Measurements from ENCODE around the gene USH1C.
A peak's percentile ranks its signal among the peaks of the same experiment; 100 is the strongest.

Gene USH1C

DNA sequence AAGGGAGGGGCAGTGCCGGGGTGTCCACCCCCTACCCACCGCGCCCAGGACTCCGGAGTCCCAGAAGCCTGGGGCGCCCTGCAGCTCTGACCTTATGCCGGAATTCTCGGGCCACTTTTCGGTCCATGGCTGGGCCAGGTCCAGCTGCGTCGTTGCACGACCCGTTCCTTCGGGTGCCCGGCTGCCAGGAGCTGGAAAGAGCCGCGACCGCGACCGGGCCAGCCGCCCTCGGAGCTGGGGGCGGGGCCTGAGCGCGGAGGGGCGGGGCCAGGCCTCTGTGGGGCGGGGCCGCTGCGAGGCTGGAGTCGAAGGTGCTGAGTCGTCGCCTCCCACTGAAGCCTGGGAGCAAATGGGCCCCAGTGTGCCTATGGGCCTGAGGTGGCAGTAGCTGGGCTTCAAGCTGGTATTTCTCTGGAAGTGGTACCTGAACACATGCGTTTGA lies at the start of gene USH1C:
TSS of gene USH1C (minus strand) at position 236 of the 442 bp plus-strand sequence. CDS start at position 127, 109 bp downstream.
- DNase-seq (ENCODE audit: low read depth) = peak; percentile 8

- DNase-seq (ENCODE audit: low read depth) = no peak
Observed at GRCh38 chr11:17593466-17594245, 49.4 kb upstream of the USH1C start.

DNA sequence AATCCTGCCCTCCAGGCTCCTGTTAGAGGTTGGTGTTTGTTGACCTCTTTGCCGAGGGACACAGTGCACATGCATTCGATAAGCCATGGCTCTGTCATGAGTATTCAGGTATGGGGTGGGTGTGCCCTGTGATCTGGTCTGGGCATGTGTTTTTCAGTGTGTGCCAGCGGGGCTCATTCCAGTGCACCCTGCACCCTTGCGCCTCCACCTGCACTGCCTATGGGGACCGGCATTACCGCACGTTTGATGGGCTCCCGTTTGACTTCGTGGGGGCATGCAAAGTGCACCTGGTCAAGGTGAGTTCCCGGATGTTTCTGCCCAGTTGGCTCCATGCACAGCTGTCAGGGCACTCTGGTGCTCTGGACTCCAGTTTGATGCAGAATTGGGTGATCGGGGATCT lies 47.1 kb upstream of the USH1C start:
- no peak for DNase-seq (ENCODE audit: low read depth)

DNA sequence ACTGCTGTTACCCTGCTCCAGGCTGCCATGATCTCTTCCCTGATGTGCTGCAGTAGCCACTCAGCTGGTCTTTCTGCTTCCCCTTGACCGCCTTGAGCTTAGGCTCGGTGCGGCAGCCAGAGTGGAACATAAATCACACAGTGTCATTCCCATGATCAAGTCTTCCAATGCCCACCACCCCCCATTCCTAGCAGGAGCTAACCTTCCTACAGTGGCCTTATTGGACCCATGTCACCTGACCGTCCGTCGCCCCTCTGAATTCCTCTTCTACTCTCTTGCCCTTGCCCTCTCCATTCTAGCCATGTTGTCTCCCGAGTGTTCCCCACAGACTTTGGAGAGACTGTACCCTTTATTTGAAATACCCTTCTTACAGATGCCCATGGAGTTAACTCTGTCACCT lies 46.2 kb upstream of the USH1C start:
- DNase-seq (ENCODE audit: low read depth) = no peak

DNA sequence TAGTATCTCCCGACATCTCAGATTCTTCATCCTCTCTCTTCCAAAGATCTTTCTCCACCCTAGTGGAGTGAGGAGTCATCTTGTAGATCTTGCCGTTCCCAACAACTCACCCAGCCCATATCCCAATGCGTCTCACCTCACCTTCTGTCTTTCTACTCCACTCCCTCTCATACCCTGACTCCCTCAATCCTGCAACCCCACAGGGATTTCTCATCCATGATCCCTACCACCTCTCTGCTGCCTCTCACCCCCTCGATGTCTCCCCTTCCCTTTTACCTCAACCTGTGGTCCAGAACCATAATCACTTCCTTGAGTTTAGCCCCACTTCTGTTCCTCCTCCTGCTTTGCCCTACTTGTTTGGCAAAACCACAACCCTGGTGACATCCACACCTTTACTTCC lies 44.5 kb upstream of the USH1C start:
- no peak for DNase-seq (ENCODE audit: low read depth)

- no peak for DNase-seq (ENCODE audit: low read depth)
Observed at GRCh38 chr11:17588166-17588565, 44.0 kb upstream of the USH1C start.

DNA sequence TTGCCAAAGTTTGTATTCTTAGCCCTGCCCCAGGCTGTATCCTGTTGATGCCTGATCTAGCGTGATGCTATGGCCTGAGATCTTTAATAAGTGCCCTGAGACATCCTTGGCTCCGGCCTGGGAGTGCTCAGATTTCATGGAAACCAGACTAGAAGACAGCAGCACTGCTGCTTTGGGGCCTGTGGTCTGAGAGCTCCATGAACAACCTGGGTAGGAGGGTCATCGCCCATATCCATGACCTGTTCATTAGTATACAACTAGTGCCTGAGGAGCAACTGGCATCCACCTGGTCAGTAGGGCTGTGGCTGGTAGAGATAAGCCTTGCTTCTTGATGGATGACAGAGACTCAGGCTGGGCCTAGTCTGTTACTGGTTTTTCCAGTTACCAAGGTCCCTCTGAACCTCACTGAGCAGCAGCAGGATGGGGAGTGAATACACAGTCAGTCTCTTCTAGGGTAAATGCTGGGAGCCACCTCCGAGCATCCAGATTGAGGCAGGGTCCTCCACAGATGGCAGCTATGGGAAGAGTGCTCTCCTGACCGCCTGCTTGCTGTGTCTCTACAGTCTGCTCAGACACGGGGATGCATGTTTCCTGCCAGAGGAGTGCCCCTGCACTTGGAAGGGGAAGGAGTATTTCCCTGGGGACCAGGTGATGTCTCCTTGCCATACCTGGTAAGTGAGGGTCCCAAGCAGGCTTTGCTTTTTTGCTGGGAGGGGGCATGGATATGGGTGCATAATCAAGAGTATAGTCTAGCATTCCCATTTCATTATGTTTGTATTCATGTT lies 41.9 kb upstream of the USH1C start:
- DNase-seq (ENCODE audit: low read depth) = no peak

- DNase-seq (ENCODE audit: low read depth) = no peak
Observed at GRCh38 chr11:17581732-17582053, 37.5 kb upstream of the USH1C start.

DNA sequence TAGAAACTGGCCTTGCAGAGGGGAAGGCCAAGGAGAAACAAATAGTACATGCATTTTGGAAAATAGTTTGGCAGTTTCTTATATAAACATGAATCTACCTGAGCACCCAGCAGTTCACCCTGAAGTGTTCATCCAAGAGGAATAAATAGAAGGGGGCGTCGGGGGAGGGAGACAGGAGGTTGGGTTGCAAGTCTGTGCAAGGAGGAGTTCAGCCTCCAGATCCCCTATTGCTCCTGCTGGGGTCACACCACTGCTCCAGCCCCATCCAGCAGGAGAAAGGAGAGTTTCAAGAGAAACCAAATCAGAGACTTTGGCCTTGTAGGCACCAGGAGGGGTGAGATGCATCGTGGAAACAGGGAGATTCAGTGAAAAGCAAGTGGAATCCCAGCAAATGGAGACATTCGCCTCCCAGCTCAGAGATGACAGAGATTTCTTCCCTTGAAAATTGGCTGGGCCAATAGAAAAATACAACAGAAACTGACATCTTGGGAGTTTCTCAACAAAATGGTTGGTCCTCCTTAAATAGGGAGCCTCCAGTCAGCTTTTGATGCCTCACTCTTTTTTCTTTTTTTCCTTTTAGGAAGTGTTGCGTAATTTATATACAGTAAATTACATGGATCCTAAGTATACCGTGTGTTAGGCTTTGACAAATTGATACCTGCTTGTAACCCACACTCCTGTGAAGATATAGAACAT lies 37.0 kb upstream of the USH1C start:
- DNase-seq (ENCODE audit: low read depth) = no peak

- DNase-seq (ENCODE audit: low read depth) = no peak
Observed at GRCh38 chr11:17580271-17580670, 36.1 kb upstream of the USH1C start.

DNA sequence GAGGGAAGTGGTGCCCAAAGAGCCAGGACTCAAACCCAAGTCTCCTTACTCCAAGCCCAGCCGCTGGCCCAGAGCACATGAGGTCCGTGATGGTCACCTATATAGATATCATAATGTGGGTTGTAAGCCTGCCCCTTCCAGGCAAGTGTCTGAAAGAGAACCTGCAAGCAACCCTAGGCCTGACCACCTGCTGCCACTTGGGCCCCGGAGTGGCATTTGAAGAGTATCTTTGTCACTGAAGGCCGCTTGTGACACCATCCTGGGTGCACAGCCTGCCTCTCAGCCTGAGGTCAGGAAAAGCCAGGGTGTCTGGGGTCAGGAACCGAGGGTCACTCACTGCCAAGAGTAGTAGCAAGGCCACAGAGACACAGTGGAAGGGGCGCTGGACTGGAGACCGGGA lies 35.2 kb upstream of the USH1C start:
- DNase-seq (ENCODE audit: low read depth) = no peak

DNA sequence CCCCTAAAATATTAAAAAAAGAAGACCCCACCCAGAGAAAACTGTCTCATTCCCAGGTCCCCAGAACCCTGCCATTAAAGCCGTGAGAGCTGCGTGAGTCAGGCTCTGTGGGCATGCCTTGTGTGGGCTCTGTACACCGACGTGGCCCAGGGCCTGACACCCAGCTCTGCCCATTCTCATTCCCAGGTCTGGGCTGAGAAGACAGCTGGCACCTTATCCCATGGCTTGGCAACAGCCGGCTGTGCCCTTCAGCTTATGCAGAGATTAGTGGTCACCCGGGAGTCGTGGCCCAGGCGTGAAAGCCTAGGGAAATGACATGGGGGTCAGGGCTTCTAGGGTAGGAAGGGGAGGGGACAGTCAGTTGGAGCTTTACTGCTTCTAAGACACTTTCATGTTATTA lies 34.7 kb upstream of the USH1C start:
- no peak for DNase-seq (ENCODE audit: low read depth)

- DNase-seq (ENCODE audit: low read depth) = no peak
Observed at GRCh38 chr11:17578296-17578695, 34.1 kb upstream of the USH1C start.

DNA sequence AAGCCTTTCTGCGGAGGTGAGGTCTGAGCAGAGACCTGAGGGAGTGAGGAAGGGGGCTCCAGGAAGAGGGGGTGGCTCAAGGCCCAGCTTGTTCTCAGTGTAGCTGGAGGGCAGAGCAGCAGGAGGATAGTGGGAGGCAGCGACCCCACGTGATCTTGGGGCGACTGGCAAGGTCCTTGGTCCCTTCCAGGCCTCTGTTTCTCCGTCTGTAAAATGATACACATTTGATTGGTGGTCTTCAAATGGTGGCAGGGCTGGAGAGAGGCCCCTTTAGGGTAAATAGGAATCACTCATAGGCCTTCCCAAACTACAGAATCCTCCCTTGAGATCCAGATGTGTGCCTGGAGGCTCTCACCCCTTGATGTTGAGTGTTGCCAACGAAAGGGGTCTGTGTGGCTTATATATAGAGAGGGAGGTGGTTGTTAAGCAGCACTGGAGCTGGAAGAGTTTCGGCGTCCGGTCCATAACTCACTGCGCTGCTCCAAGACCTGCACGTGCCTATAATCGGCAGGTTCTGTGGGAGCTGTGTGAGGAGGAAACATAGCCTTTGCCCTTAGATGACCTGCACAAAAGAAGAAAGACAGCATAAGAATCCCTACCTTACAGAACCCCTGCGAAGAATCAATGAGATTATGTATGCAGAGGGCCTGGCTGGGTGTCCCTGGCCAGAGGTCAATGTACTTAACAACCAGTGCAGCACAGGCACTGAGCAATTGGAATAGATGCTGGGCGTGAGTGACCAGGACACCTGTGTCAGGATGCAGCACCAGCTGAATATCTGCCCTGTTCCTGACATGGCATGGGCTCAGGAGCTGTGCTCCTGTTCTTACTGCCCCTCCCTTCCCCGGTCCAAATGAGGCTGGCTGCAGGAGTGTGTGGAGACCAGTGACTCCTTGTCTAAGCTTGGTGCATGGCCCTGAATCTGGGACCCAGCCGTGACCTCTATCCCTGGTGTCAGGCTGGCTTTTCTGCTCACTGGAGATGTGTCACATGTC lies 31.5 kb upstream of the USH1C start:
- no peak for DNase-seq (ENCODE audit: low read depth)

DNA sequence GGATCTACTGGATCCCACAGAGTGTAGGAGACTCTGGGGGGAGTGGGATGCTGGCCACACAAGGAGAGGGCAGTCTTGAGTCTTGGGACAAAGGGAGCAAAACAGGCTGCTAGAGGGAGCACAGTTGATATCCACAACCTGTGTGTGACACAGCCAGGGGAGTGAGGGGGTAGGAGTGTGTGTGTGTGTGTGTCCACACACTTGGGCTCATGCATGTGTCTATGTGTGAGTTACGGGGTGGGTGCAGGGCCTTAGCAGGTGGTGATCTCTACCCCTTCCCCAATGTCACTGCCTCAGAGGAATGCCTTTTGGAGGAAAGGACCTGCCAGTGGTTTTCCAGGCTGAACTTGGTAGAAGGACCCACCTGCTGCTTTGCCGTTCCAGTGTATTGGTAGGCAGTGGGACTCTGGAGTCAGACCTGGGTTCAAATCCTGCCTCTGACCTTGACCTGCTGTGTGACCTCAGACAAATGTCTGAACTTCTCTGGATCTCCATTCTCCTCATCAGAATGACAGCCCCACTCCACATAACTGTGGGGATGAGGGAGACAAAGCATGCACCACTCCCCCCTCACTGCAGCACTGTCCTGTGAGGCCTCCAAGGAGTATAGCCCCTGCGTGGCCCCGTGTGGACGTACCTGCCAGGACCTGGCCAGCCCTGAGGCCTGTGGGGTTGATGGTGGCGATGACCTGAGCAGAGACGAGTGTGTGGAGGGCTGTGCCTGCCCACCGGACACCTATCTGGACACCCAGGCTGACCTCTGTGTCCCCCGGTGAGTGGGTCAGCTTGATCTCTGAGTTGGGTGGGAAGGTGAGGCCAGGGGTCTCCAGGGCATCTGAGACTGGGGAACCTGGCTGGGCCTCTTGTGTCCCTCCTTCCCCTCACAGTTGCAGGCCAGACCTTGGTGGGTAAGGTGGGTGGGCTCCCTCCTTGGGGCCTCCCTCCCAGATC lies 30.2 kb upstream of the USH1C start:
- DNase-seq (ENCODE audit: low read depth) = no peak

- no peak for DNase-seq (ENCODE audit: low read depth)
Observed at GRCh38 chr11:17573526-17573925, 29.3 kb upstream of the USH1C start.

GRCh38 chr11:17572791-17573460 lies 28.7 kb upstream of the USH1C start:
- DNase-seq (ENCODE audit: low read depth) = no peak

DNA sequence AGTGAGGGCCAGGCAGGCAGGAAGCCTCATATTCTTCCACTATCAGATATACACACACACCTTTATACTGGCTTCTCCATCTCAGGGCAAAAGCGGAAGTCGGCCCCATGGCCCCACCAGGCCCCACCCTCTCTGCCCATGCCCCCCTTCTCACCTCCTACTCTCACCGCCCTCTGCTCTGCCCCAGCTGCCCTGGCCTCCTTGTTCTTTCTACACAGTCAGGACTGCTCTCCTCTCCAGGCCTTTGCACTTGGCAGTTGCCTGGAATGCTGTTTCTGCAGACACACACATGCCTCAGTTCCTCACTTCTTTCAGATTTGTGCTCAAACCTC lies 28.1 kb upstream of the USH1C start:
- DNase-seq (ENCODE audit: low read depth) = no peak

- no peak for DNase-seq (ENCODE audit: low read depth)
Observed at GRCh38 chr11:17571431-17572358, 27.5 kb upstream of the USH1C start.

Measured in stimulated activated CD8-positive, alpha-beta memory T cell treated with anti-CD3 and anti-CD28 coated beads, Interleukin-4, amount 100 ng/mL, for 24 hours (primary cell).